Endothelial cell of umbilical vein (primary cell): ENCODE data around the gene GNA12. TPM values are rescaled to one million over a fixed set of nuclear protein-coding genes. Genes with fewer than 3 reads are reported as not detected.
A peak's percentile ranks its signal among the peaks of the same experiment; 100 is the strongest.

Experiments
- BruUV-seq: library from RNA; stranded (reverse); fragments of 400-500 nt; replicated peaks from 2 replicates; lab custom pipeline; 2021; lab: Mats Ljungman, UMichigan
- CTCF ChIA-PET: fragments of 300-600, 350-600 bp; sonication (Branson Sonifier 250); formaldehyde crosslinking; loops from one replicate; lab custom pipeline; 2021; ENCODE audit warnings: antibody characterized with exemption, inconsistent platforms; lab: Charles Lee
- POLR2A ChIA-PET: fragments of 300-600, 350-600 bp; sonication (Branson Sonifier 250); formaldehyde crosslinking; loops from one replicate; lab custom pipeline; 2021; ENCODE audit warnings: antibody characterized with exemption, inconsistent platforms; lab: Charles Lee
- DNase-seq: peaks from one replicate; pipeline ENCODE4 v3.0.0-alpha.2; 2011; ENCODE audit warnings: low read depth, low spot score
- FAIRE-seq: peaks from 2 replicates; lab custom pipeline; 2011; peaks lifted over from hg19 to GRCh38; lab: Jason Lieb, UNC
- H2AFZ ChIP-seq: 2 replicates; pipeline ENCODE4 v1.6.0; 2012; ENCODE audit warnings: low read depth, low read length, control low read depth, inconsistent platforms
- H3K27ac ChIP-seq: 2 replicates; pipeline ENCODE4 v1.5.1; 2011; ENCODE audit warnings: low read depth, mild to moderate bottlenecking, control low read depth, low read length, moderate library complexity; ENCODE audit not compliant: insufficient read depth
- H3K27me3 ChIP-seq, 2 experiments: 2 replicates each; pipeline versions ENCODE4 v1.6.0 to v1.6.1; 2011; ENCODE audit warnings: low read length in 2 of 2, mixed read lengths in 1 of 2; ENCODE audit not compliant: control insufficient read depth in 2 of 2, insufficient read depth in 2 of 2
- H3K36me3 ChIP-seq, 2 experiments: 2 replicates in 1 of 2; 3 replicates in 1 of 2; pipeline ENCODE4 v1.5.1; 2011; ENCODE audit warnings: low read length in 2 of 2, mild to moderate bottlenecking in 1 of 2, moderate library complexity in 1 of 2; ENCODE audit not compliant: control insufficient read depth in 2 of 2, insufficient read depth in 2 of 2; ENCODE audit errors: extremely low read depth in 1 of 2
- H3K4me1 ChIP-seq: 3 replicates; pipeline ENCODE4 v1.5.1; 2011; ENCODE audit warnings: mild to moderate bottlenecking, low read length; ENCODE audit not compliant: control insufficient read depth, insufficient read depth; ENCODE audit errors: extremely low read depth
- H3K4me2 ChIP-seq: 2 replicates; pipeline ENCODE4 v1.6.1; 2011; ENCODE audit warnings: low read length, control low read depth, mixed read lengths; ENCODE audit not compliant: insufficient read depth
- H3K4me3 ChIP-seq, 3 experiments: fragments of 200-600 bp in 1 of 3; sonication (generic), shearing (Covaris generic) in 1 of 3; replicated peaks in 1 of 3; 2 replicates each; pipeline ENCODE4 v1.5.1; 2011 to 2016; ENCODE audit warnings: control low read depth in 3 of 3, low read length in 3 of 3, mild to moderate bottlenecking in 2 of 3, inconsistent platforms in 1 of 3, low read depth in 1 of 3, moderate library complexity in 1 of 3; ENCODE audit not compliant: insufficient read depth in 1 of 3
- H3K79me2 ChIP-seq: 2 replicates; pipeline ENCODE4 v1.6.0; 2012; ENCODE audit warnings: low read length, inconsistent platforms; ENCODE audit not compliant: control insufficient read depth, insufficient read depth
- H3K9ac ChIP-seq: replicated peaks from 2 replicates; pipeline ENCODE3; 2011; ENCODE audit warnings: low read length, control low read depth; ENCODE audit not compliant: insufficient read depth; ENCODE audit errors: extremely low read depth
- H3K9me1 ChIP-seq: replicated peaks from 3 replicates; pipeline ENCODE4 v1.6.0; 2011; ENCODE audit warnings: mild to moderate bottlenecking, low read length; ENCODE audit not compliant: control insufficient read depth, insufficient read depth; ENCODE audit errors: extremely low read depth
- H3K9me3 ChIP-seq: replicated peaks from 2 replicates; pipeline ENCODE4 v1.5.1; 2012; ENCODE audit warnings: low read length, inconsistent platforms; ENCODE audit not compliant: control insufficient read depth, insufficient read depth
- H4K20me1 ChIP-seq: replicated peaks from 2 replicates; pipeline ENCODE3; 2011; ENCODE audit warnings: mild to moderate bottlenecking, low read length; ENCODE audit not compliant: control insufficient read depth, insufficient read depth; ENCODE audit errors: extremely low read depth
- EZH2 ChIP-seq: IDR thresholded peaks from 2 replicates; pipeline ENCODE4 v1.6.1; 2012; ENCODE audit warnings: borderline replicate concordance, low read depth, mild to moderate bottlenecking, moderate library complexity, low read length, inconsistent platforms; ENCODE audit not compliant: severe bottlenecking
- FOS ChIP-seq: IDR thresholded peaks from 2 replicates; pipeline ENCODE4 v1.6.1; 2011; ENCODE audit warnings: mild to moderate bottlenecking, low read length, moderate library complexity, borderline replicate concordance; ENCODE audit not compliant: insufficient read depth
- GATA2 ChIP-seq: IDR thresholded peaks from 2 replicates; pipeline ENCODE4 v1.7.0; 2011; ENCODE audit warnings: low read depth, mild to moderate bottlenecking, moderate library complexity, mixed read lengths, low read length; ENCODE audit not compliant: insufficient read length, insufficient read depth
- JUN ChIP-seq: IDR thresholded peaks from 2 replicates; pipeline ENCODE4 v1.6.1; 2011; ENCODE audit warnings: borderline replicate concordance, low read depth; ENCODE audit not compliant: insufficient read length, insufficient read depth
- MYC ChIP-seq: IDR thresholded peaks from one replicate; pipeline ENCODE4 v1.6.1; 2011; ENCODE audit warnings: mild to moderate bottlenecking, low read depth, low read length
- POLR2A ChIP-seq: IDR thresholded peaks from 2 replicates; pipeline ENCODE4 v1.6.1; 2012; ENCODE audit warnings: low read depth, mild to moderate bottlenecking, control low read depth, low read length
- POLR2AphosphoS5 ChIP-seq: IDR thresholded peaks from 2 replicates; pipeline ENCODE4 v1.6.1; 2012; ENCODE audit warnings: low read depth, mild to moderate bottlenecking, control low read depth, low read length, moderate library complexity; ENCODE audit not compliant: insufficient read depth
- dilution Hi-C: fragments of 300-500 bp; cut with MboI; formaldehyde crosslinking; loops from one replicate; pipeline ENCODE4 v1.15.0; 2019; ENCODE audit warnings: low sequenced_read_pairs; ENCODE audit not compliant: extremely low pct_ligation_motif_present
- intact Hi-C: fragments of 100-400 bp; cut with micrococcal nuclease; formaldehyde crosslinking; loops from one replicate; pipeline ENCODE4 v1.10.0; 2022
- polyA plus RNA-seq, 4 experiments: library from polyadenylated mRNA; depleted of rRNA in 3 of 4; stranded (reverse) in 3 of 4; unstranded in 1 of 4; fragments of >200 nt; gene quantifications; 2 replicates each; pipeline versions ENCODE4 v1.2.1 to v1.2.3, GENCODE V29; 2011 to 2012; ENCODE audit warnings: missing spikeins in 1 of 4
- total RNA-seq: library from RNA; stranded (reverse); gene quantifications from 2 replicates; pipeline ENCODE4 v1.2.3, GENCODE V29; 2021
- TF ChIP-seq, protein P1 (sequence below): IDR thresholded peaks from 2 replicates; pipeline ENCODE4 v1.6.1; 2011; ENCODE audit not compliant: insufficient read depth, insufficient read length
- TF ChIP-seq, protein P2 (sequence below), 2 donors: IDR thresholded peaks; 1 replicate in 1 of 2; 2 replicates in 1 of 2; pipeline ENCODE4 v1.5.1; 2011; ENCODE audit warnings: low read length in 2 of 2, mild to moderate bottlenecking in 2 of 2, moderate library complexity in 2 of 2, control low read depth in 1 of 2, inconsistent platforms in 1 of 2, low read depth in 1 of 2; ENCODE audit not compliant: insufficient read depth in 1 of 2; ENCODE audit errors: extremely low read depth in 1 of 2

Gene GNA12
- total and polyA plus RNA-seq, 2 donors (not counting 3 experiments of a cell fraction or from before 2014, with no cell fraction given) = 63.0 to 75.1 TPM

DNA sequence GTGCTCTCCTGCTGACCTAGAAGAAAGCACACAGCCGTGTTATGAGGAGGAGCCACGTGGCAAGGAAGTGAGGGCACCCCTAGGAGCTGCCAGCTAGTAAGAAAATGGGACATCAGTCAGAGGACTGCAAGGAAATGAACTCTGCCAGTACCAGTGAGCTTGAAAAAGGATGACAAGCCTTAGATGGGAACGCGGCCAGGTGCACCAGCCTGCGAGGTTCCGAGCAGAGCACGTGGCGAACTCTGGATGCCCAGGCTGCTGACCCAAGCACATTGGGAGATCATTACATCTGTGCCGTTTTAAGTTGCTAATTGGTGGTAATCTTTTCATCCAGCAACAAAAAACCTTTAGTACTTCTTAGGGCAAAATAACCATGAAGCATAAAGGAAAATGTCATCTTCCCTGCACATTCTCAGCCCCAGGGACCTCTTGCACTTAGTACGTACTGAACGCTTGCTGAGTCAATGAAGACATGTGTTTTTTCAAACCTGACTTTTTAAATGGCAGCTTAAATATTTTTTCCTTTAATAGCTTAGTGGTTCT, 86.7 kb downstream of the GNA12 start:
- Histone ChIP-seq H3K9me1 (no peaks in the 10 kb centered on the region), H4K20me1 (no peaks in the 10 kb centered on the region), H3K36me3 (no peaks in the 10 kb centered on the region), H3K79me2 (peaks cover 5% of the 10 kb centered on the region), H3K27me3 (no peaks in the 10 kb centered on the region), H3K4me1 (peaks cover 23% of the 10 kb centered on the region), H3K9me3 (no peaks in the 10 kb centered on the region), H2AFZ (no peak overlapping the region), H3K27ac (peak overlapping the region; percentile 81), H3K4me2 (peak overlapping the region; percentile 60), H3K4me3 (peak overlapping the region in 1 of 3 experiments; percentile 20), H3K9ac (peak overlapping the region; percentile 71)
- DNase-seq (no peak), FAIRE-seq (peak; percentile 31)
- intact Hi-C loops = loop anchor here (2.0 to 5.0 kb wide), 2 partner anchors 23 to 105 kb away; no protein-coding TSS in a partner anchor
- no TSS peak for BruUV-seq
- CTCF ChIA-PET = interaction anchor here (0.6 to 3.0 kb wide), 17 partner anchors 10 to 682 kb away, joined by 3 to 17 read pairs (median 3); no protein-coding TSS in a partner anchor
- dilution Hi-C loops = no loop called here
- POLR2A ChIA-PET = interaction anchor here (0.9 to 1.3 kb wide), 2 partner anchors 23 to 63 kb away, joined by 4 read pairs; no protein-coding TSS in a partner anchor
- TF ChIP-seq MYC (no peak), EZH2 (no peak), GATA2 (no peak), FOS (no peak), POLR2AphosphoS5 (no peak), JUN (no peak), POLR2A (no peak)
- TF ChIP-seq, protein P1, sequence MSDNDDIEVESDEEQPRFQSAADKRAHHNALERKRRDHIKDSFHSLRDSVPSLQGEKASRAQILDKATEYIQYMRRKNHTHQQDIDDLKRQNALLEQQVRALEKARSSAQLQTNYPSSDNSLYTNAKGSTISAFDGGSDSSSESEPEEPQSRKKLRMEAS = no peak
- TF ChIP-seq, protein P2, sequence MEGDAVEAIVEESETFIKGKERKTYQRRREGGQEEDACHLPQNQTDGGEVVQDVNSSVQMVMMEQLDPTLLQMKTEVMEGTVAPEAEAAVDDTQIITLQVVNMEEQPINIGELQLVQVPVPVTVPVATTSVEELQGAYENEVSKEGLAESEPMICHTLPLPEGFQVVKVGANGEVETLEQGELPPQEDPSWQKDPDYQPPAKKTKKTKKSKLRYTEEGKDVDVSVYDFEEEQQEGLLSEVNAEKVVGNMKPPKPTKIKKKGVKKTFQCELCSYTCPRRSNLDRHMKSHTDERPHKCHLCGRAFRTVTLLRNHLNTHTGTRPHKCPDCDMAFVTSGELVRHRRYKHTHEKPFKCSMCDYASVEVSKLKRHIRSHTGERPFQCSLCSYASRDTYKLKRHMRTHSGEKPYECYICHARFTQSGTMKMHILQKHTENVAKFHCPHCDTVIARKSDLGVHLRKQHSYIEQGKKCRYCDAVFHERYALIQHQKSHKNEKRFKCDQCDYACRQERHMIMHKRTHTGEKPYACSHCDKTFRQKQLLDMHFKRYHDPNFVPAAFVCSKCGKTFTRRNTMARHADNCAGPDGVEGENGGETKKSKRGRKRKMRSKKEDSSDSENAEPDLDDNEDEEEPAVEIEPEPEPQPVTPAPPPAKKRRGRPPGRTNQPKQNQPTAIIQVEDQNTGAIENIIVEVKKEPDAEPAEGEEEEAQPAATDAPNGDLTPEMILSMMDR (IDR thresholded peaks at IDR 0.05; ENCODE audit: extremely low read depth in 1 of 2, insufficient read depth in 1 of 2, low read depth in 1 of 2, low read length in 2 of 2) = no peak
